Smooth muscle cell (in vitro differentiated cells): ENCODE measurements around the gene AURKA. TPM values are rescaled to one million over a fixed set of nuclear protein-coding genes. Genes with fewer than 3 reads are reported as not detected.
A peak's percentile ranks its signal among the peaks of the same experiment; 100 is the strongest.
"Not testable (repeated sequence)": the region's sequence is repeated elsewhere in the genome, so short reads cannot be mapped to it uniquely, and the experiment has no call there.

ENCODE experiments used
- DNase-seq: peaks from one replicate; lab custom pipeline; 2025; ENCODE audit not compliant: unreplicated experiment; lab: John Stamatoyannopoulos, UW
- H2AFZ ChIP-seq: fragments of 200-600 bp; sonication (generic); 2 replicates; pipeline ENCODE4 v1.6.0; 2016; ENCODE audit warnings: antibody characterized with exemption, low read depth, mild to moderate bottlenecking
- H3F3A ChIP-seq: fragments of 200-600 bp; sonication (generic); 2 replicates; pipeline ENCODE4 v1.6.0; 2017; ENCODE audit warnings: antibody characterized with exemption, low read depth
- H3K27ac ChIP-seq: fragments of 200-600 bp; sonication (generic); 2 replicates; pipeline ENCODE4 v1.5.1; 2016; ENCODE audit warnings: low read depth, mild to moderate bottlenecking
- H3K27me3 ChIP-seq: fragments of 200-600 bp; sonication (generic); 2 replicates; pipeline ENCODE4 v1.6.1; 2016; ENCODE audit warnings: low read depth, mild to moderate bottlenecking
- H3K36me3 ChIP-seq: fragments of 200-600 bp; sonication (generic); 2 replicates; pipeline ENCODE4 v1.5.1; 2016; ENCODE audit warnings: low read depth
- H3K4me1 ChIP-seq: fragments of 200-600 bp; sonication (generic); 2 replicates; pipeline ENCODE4 v1.5.1; 2016; ENCODE audit warnings: low read depth
- H3K4me2 ChIP-seq: fragments of 200-600 bp; sonication (generic); 2 replicates; pipeline ENCODE4 v1.6.0; 2016; ENCODE audit warnings: mild to moderate bottlenecking
- H3K4me3 ChIP-seq: fragments of 200-600 bp; sonication (generic); 2 replicates; pipeline ENCODE4 v1.5.1; 2016; ENCODE audit warnings: mild to moderate bottlenecking
- H3K79me2 ChIP-seq: fragments of 200-600 bp; sonication (generic); 2 replicates; pipeline ENCODE4 v1.6.0; 2016; ENCODE audit warnings: low read depth, mild to moderate bottlenecking
- H3K9ac ChIP-seq: fragments of 200-600 bp; sonication (generic); 2 replicates; pipeline ENCODE4 v1.6.0; 2016; ENCODE audit warnings: low read depth
- H3K9me3 ChIP-seq: fragments of 200-600 bp; sonication (generic); replicated peaks from 2 replicates; pipeline ENCODE4 v1.5.1; 2016; ENCODE audit warnings: low read depth
- H4K20me1 ChIP-seq: fragments of 200-600 bp; sonication (generic); 2 replicates; pipeline ENCODE4 v1.6.0; 2016; ENCODE audit warnings: low read depth
- CTCF ChIP-seq: fragments of 200-600 bp; sonication (generic); IDR thresholded peaks from 2 replicates; pipeline ENCODE4 v1.5.1; 2017; ENCODE audit warnings: borderline replicate concordance, mild to moderate bottlenecking, antibody characterized with exemption; ENCODE audit not compliant: insufficient read depth, poor library complexity, severe bottlenecking
- WGBS: methylation state at CpG from one replicate; pipeline ENCODE4 v1.1.7; 2016; ENCODE audit warnings: low lambda C conversion rate; 5-methylcytosine and 5-hydroxymethylcytosine counted together
- polyA plus RNA-seq: library from polyadenylated mRNA; unstranded; fragments of >200 nt; fragmentation: Nextera tagmentation; extraction: Ambion mirVana; gene quantifications from 2 replicates; pipeline ENCODE4 v1.2.1, GENCODE V29; 2016
- total RNA-seq: library from RNA; depleted of rRNA; stranded (reverse); fragments of >200 nt; gene quantifications from 2 replicates; pipeline ENCODE4 v1.2.3, GENCODE V29; 2014

Gene AURKA
- total and polyA plus RNA-seq, 2 experiments from 2014 or later = 12.7 to 13.9 TPM

- peaks cover 28% of the 10 kb centered on the region for H3K27me3 ChIP-seq
- WGBS = 3% methylated on average over 41 of the region's 41 CpGs
- H3K4me3 ChIP-seq = peak overlapping the region; percentile 44
Measured at GRCh38 chr20:56343861-56344381, 48.1 kb downstream of the AURKA start.

GRCh38 chr20:56342783-56343182, 49.2 kb downstream of the AURKA start:
- Histone ChIP-seq H3K4me1 (peaks cover 8% of the 10 kb centered on the region), H3K27me3 (peaks cover 28% of the 10 kb centered on the region), H3K9me3 (no peaks in the 10 kb centered on the region), H3K4me3 (no peak overlapping the region), H3K79me2 (no peaks in the 10 kb centered on the region), H3K27ac (no peak overlapping the region), H3K36me3 (no peaks in the 10 kb centered on the region), H3K4me2 (no peak overlapping the region), H3K9ac (no peak overlapping the region), H3F3A (no peaks in the 10 kb centered on the region), H4K20me1 (no peaks in the 10 kb centered on the region), H2AFZ (no peak overlapping the region)
- no peak for TF ChIP-seq CTCF
- no peak for DNase-seq
- WGBS = 96% methylated on average over 3 of the region's 3 CpGs

More at GRCh38 chr20:56343861-56344381, 48.1 kb downstream of the AURKA start:
- TF ChIP-seq CTCF = peak; percentile 80
- H4K20me1 ChIP-seq = no peaks in the 10 kb centered on the region
- no peak overlapping the region for H3K27ac ChIP-seq
- peak; percentile 6 for DNase-seq
- H3K79me2 ChIP-seq = no peaks in the 10 kb centered on the region
- peaks cover 19% of the 10 kb centered on the region for H3K4me1 ChIP-seq
- no peaks in the 10 kb centered on the region for H3F3A ChIP-seq
- H2AFZ ChIP-seq = peak overlapping the region; percentile 85
- H3K36me3 ChIP-seq = no peaks in the 10 kb centered on the region
- no peaks in the 10 kb centered on the region for H3K9me3 ChIP-seq
- H3K4me2 ChIP-seq = peak overlapping the region; percentile 90
- H3K9ac ChIP-seq = no peak overlapping the region

DNA sequence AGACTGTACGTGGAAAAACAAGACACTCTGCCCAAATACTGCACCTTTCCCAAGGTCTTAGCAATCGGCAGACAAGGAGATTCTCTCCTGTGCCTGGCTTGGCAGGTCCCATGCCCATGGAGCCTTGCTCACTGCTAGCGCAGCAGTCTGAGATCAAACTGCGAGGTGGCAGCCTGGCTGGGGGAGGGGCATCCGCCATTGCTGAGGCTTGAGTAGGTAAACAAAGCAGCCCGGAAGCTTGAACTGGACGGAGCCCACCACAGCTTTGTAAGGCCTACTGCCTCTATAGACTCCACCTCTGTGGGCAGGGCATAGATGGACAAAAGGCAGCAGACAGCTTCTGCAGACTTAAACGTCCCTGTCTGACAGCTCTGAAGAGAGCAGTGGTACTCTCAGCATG, 55.3 kb downstream of the AURKA start:
- not testable (repeated sequence) for H3K27ac ChIP-seq, H3K4me3 ChIP-seq, H2AFZ ChIP-seq, H3K9ac ChIP-seq, H3K79me2 ChIP-seq, H3K4me1 ChIP-seq, H3K9me3 ChIP-seq, H3K27me3 ChIP-seq, H3K4me2 ChIP-seq, DNase-seq, H3K36me3 ChIP-seq, H4K20me1 ChIP-seq, H3F3A ChIP-seq
- WGBS = 85% methylated on average over 8 of the region's 8 CpGs

DNA sequence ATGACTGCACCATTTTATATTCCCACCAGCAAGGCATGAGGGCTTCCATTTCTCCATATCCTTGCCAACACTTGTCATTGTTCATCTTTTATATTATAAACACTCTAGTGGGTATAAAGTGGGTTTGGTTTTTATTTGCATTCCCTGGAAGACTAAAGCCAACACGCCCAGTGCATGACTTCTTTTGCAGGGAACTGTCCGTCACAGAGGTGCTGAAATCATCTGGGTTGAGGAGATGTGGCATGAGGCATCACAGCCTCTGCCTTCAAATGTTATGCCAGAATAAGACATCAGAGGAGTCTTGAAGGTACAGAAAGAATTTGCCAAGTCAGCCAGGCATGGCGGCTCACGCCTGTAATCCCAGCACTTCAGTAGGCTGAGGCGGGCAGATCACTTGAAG, 63.2 kb downstream of the AURKA start:
- H3K27me3 ChIP-seq = no peaks in the 10 kb centered on the region
- H3F3A ChIP-seq = no peaks in the 10 kb centered on the region
- H3K4me1 ChIP-seq = no peaks in the 10 kb centered on the region
- no peaks in the 10 kb centered on the region for H3K36me3 ChIP-seq
- no peak overlapping the region for H2AFZ ChIP-seq
- no peaks in the 10 kb centered on the region for H3K9me3 ChIP-seq
- no peak for TF ChIP-seq CTCF
- no peak for DNase-seq
- H3K9ac ChIP-seq = no peak overlapping the region
- no peaks in the 10 kb centered on the region for H4K20me1 ChIP-seq
- 71% methylated on average over 5 of the region's 5 CpGs for WGBS
- H3K4me3 ChIP-seq = no peak overlapping the region
- H3K79me2 ChIP-seq = no peaks in the 10 kb centered on the region
- H3K4me2 ChIP-seq = no peak overlapping the region
- no peak overlapping the region for H3K27ac ChIP-seq
